Measurements from ENCODE around the gene TMEM213.
A peak's percentile ranks its signal among the peaks of the same experiment; 100 is the strongest.

Gene TMEM213

GRCh38 chr7:138878856-138879255, 81.1 kb downstream of the TMEM213 start:
- no peak for DNase-seq

- no peak for DNase-seq
Observed at GRCh38 chr7:138879356-138879755, 81.6 kb downstream of the TMEM213 start.

- DNase-seq: no peak
Observed at GRCh38 chr7:138880881-138881578, 83.2 kb downstream of the TMEM213 start.

DNA sequence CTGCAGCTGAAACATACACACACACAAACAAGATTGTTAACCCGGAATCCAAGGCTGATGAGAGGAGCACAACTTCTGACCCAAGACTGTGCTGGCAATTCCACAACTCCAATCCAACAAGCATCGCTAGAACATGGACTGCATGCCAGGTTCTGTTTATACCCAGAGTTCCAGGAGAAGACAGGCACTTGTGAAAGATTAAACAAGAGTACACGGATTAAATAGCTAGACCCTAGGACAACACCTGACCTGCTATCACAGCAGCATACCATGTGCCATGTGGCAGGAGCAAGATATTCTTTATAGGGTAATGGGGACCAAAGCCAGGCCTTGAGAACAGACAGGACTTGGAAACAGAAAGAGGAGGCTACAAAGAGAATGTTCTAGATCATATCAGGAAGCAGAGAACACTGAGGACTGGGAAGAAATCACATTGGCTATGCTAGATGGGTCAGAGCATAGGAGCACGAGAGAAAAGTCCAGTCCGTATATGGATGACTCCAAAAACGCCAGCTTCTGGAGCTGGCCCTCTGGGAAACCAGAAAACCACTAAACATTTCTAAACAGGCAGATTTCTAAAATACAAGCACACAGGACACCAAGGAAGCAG, 83.9 kb downstream of the TMEM213 start:
- DNase-seq: no peak

DNA sequence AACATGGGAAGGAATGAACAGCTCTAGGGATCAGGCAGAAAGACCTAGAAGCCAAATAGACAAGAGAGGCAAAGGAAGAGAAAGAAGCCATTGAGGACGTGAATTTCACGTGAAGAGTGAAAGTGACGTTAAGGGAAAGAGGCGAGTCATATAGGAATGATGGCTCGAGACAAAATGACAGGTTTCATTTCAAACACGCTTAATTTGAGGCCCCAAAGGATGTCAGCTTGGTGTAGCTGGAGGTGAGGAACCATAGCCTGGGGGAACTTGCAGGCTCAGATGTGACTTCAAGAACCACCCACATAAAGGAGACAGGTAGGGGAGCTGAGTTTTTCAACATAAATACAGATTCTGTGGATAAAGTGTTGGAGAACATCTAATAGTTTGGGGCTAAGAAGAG, 84.5 kb downstream of the TMEM213 start:
- DNase-seq: no peak

DNA sequence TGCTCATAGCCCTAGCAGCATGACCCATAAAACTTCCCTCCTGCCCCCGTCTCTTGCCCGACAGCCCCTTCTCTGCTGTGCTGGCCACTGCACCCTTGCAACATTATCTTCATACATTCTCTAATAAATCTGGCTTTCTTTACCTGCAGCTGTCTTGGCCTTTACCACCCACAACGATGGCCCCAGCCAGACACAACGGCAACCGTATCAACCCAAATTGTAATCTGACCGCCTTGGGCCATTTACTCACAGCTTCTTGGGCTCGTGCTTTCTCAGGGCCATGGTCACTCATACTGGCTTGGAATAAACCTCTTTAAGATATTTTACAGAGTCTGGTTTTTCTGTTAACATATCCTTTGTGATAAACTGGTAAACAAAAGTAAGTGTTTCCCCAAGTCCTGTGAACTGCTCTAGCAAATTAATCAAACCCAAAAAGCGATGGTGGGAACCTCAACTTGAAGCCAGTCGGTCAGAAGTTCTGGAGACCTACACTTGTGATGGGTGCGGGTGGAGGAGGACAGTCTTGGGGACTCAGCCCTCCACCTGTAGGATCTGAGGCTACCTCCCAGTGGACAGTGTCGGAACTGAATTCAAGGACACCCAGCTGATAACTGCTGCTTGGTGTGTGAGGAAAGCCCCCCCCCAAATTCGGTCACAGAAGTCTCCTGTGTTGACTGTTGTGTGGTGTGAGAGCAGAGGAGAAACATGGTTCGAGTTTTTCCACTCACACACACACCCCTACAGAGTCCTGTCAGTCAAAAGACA, 87.8 kb downstream of the TMEM213 start:
- DNase-seq: no peak

DNA sequence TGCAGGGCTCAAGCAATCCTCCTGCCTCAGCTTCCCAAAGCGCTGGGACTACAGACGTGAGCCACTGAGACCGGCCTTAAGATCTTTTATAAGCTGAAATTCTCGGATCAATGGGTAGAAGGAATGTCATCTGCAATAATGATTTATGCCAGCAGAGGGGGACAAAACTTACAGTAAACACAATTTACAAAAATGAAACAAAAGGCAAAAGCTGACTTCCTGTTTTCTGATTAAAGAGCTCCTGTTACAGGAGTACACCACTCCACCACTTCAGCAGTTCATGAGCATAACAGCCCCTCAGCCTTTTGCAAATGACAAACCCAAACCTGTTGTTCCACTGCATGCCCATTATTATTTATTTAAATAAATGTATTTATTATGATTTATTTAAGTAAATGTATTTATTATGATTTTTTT, 88.7 kb downstream of the TMEM213 start:
- peak; percentile 3 to 85 (median 40) for DNase-seq

DNA sequence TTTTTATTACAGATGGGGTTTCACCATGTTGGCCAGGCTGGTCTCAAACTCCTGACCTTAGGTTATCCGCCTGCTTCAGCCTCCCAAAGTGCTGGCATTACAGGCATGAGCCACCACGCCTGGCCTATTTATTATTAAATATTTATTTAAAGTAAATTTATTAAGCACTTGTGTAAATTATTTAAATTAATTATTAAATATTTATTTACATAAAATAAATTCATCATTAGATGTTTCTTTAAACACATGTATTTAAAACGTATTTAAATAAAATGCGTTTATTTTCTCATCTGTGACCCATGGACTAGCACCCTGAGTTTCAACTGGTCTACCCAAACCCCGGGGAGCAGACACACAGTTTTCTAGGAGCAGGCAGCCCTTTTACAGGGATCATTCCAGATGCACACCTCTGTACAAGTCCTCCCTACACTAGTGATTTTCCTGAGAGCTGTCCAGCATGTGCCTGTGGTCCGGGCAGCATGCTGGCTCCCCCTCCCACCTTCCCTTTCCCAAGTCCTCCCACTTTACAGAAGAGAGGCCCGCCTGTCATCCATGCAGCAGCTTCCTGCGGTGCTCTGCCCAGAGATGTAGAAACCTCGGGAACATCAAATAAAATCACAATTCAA, 89.4 kb downstream of the TMEM213 start:
- no peak for DNase-seq
